Fibroblast of mammary gland (primary cell): Measurements from ENCODE around the gene DOK6.

Experiments used
- DNase-seq: peaks from one replicate; pipeline ENCODE4 v3.0.0-alpha.2; 2010; ENCODE audit warnings: low read depth
- H3K4me3 ChIP-seq: 2 replicates; pipeline ENCODE4 v1.5.1; 2011; ENCODE audit warnings: low read depth, mild to moderate bottlenecking, low read length, moderate library complexity; ENCODE audit not compliant: control insufficient read depth
- TF ChIP-seq, protein P1 (sequence below): conservative IDR thresholded peaks from 2 replicates; pipeline ENCODE4 v1.5.1; 2011; ENCODE audit warnings: low read depth, low read length, inconsistent platforms; ENCODE audit not compliant: control insufficient read depth, insufficient read depth

The DOK6 gene

DNA sequence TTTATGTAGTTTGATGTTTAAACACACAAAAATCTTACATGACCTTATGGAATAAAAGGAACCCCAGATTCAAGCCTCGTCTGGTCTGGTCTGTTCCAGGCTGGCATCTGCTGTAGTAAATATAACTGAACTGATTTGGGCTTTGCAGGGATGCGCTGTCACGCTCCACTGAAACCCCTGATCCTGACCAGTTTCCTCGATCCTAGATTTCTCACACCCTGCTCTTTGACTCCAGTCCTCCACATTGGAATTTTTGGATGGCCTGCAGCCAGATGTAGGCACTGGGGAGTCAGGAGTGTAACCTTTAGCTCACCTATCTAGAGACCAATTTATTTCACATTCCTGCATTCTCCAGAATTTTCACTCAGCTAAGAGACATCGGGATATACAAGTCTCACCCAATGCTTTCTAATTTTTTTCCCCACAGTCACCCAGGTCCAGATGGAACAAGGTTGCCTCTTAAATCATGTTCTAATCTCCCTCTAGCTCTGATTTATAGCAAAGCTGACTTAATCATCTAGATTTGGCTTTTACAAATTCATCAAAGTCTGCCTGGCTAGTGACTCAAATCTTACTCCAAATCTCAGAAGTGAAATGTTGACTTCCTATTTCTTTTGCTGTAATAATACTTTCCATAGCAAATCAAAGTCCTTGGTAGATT, 327.4 kb downstream of the DOK6 start:
- H3K4me3 ChIP-seq, result no peak overlapping the region
- no peak for DNase-seq
- TF ChIP-seq, protein P1, sequence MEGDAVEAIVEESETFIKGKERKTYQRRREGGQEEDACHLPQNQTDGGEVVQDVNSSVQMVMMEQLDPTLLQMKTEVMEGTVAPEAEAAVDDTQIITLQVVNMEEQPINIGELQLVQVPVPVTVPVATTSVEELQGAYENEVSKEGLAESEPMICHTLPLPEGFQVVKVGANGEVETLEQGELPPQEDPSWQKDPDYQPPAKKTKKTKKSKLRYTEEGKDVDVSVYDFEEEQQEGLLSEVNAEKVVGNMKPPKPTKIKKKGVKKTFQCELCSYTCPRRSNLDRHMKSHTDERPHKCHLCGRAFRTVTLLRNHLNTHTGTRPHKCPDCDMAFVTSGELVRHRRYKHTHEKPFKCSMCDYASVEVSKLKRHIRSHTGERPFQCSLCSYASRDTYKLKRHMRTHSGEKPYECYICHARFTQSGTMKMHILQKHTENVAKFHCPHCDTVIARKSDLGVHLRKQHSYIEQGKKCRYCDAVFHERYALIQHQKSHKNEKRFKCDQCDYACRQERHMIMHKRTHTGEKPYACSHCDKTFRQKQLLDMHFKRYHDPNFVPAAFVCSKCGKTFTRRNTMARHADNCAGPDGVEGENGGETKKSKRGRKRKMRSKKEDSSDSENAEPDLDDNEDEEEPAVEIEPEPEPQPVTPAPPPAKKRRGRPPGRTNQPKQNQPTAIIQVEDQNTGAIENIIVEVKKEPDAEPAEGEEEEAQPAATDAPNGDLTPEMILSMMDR, result no peak

DNA sequence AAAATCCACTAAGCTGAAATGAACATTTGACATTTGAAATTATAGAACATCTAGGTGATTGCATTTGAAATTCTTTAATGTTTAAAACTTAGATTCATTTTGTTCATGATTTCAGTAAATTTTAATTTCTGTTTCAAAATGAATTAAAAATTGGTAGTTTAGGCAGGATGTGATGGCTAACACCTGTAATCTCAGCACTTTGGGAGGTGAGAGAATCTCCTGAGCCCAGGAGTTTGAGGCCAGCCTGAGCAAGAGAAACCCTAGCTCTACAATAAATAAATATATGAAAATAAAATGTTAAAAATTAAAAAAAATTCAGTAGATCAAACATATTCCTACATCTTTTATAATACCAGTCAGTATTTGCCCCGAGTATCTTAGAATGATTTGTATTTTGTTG, 330.0 kb downstream of the DOK6 start:
- DNase-seq, result no peak
- H3K4me3 ChIP-seq, result no peak overlapping the region

DNA sequence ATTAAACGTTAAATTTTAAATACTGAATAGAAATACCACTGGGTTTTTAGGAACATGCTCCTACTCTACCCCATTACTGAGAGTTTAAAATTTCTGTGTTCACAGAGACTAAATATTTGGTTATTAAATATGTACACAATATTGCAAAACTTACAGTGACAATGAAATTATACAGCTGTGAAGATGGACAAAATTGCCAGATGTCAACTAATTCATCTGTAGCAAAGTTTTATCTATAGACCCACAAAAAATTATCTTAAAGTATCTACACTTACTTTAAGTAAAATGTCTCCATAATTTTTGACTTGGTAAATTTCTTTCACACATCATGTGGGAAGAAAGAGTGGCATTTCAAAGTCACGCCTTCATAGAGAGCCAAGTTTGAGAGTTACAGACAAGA, 333.8 kb downstream of the DOK6 start:
- H3K4me3 ChIP-seq, result no peak overlapping the region
- TF ChIP-seq, protein P1, result no peak
- no peak for DNase-seq

More for the DNA sequence above, 330.0 kb downstream of the DOK6 start:
- TF ChIP-seq, protein P1, result no peak

DNA sequence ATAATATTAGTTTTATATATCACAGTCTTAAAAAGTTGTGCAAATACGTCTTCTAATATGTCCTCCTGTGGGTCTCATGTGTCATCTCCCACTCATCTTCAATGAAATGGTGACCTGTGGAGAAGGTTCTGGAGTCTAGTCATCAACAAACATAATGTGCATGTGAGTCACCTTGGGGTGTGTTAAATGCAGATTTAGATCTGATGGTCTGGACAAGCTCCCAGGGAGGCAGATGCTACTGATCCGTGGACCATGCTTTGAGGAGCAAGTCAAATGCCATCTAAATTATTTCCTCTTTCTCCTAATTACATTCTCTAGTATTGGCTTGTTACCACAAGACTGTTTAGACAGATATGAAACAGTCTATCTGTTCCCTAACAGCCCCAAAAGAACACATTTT, 336.0 kb downstream of the DOK6 start:
- no peak overlapping the region for H3K4me3 ChIP-seq
- TF ChIP-seq, protein P1, result no peak
- peak; percentile 18 for DNase-seq

DNA sequence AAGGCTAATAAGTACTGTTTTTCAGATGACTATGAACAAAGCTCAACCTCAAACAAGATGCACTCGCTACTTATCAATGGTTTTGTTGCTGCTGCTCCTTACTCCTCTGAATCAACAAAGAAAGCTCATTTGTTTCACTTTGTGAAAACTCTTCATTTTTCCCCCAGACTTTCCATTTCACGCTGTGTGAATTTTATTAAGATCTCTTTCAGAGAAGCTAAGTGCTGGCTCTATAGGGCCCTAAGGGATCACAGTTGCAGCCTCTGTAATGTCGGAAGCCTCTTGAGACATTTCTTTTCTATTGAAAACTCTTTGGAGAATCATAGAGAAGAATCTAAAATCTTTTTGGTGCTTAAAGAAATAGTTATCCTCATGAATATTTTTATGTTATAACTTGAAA, 337.2 kb downstream of the DOK6 start:
- no peak overlapping the region for H3K4me3 ChIP-seq
- TF ChIP-seq, protein P1, result no peak
- no peak for DNase-seq

DNA sequence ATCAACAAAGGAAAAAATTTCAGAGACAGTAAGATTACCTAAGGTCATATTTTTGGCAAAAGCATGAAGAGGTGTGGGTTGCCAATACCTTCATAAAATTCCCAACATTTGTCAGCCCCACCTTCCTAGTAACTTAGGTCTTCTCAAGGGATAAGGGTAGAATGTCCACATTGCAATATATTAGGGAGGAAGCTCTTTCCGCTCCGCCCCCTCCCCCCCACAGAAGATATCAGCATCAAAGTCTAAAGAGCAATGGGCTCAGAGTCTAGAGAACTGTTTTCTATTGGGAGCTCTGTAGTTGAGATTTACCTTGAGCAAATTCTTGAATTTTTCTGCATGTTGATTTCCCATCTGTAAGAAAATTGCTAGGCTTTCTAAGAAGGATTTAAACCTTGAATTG, 346.7 kb downstream of the DOK6 start:
- H3K4me3 ChIP-seq, result no peak overlapping the region
- TF ChIP-seq, protein P1, result no peak
- DNase-seq, result no peak
